Dendritic cell treated with granulocyte-macrophage colony-stimulating factor and Interleukin-4, amounts not matched to agents 40 ng/mL and 50 ng/mL, for 4 days (primary cell): ENCODE results near the gene SPTSSB.

Experiments
- H3K27ac Mint-ChIP-seq: one replicate; pipeline ENCODE4 v1.8.0; 2022; ENCODE audit warnings: mild to moderate bottlenecking, mixed read lengths
- H3K27me3 Mint-ChIP-seq: one replicate; pipeline ENCODE4 v1.8.0; 2022; ENCODE audit warnings: mild to moderate bottlenecking, mixed read lengths
- H3K36me3 Mint-ChIP-seq: one replicate; pipeline ENCODE4 v1.8.0; 2022; ENCODE audit warnings: low read depth, mixed read lengths
- H3K4me1 Mint-ChIP-seq: one replicate; pipeline ENCODE4 v1.8.0; 2022; ENCODE audit warnings: low read depth, mixed read lengths
- H3K4me3 Mint-ChIP-seq: one replicate; pipeline ENCODE4 v1.8.0; 2022; ENCODE audit warnings: mild to moderate bottlenecking, moderate library complexity, mixed read lengths
- H3K9me3 Mint-ChIP-seq: one replicate; pipeline ENCODE4 v1.8.0; 2022; ENCODE audit warnings: mixed read lengths
- intact Hi-C: fragments of 100-400 bp; cut with micrococcal nuclease; formaldehyde crosslinking; loops from one replicate; pipeline ENCODE4 v1.15.0; 2022

The SPTSSB gene

GRCh38 chr3:161339517-161340500 lies 31.5 kb downstream of the SPTSSB start:
- peaks cover 7% of the 10 kb centered on the region for H3K4me1 Mint-ChIP-seq
- H3K4me3 Mint-ChIP-seq: no peak overlapping the region
- peaks cover 6% of the 10 kb centered on the region for H3K27me3 Mint-ChIP-seq
- H3K27ac Mint-ChIP-seq: no peak overlapping the region
- no peaks in the 10 kb centered on the region for H3K36me3 Mint-ChIP-seq
- no peaks in the 10 kb centered on the region for H3K9me3 Mint-ChIP-seq
- intact Hi-C loops: no loop called here

- peaks cover 23% of the 10 kb centered on the region for H3K4me1 Mint-ChIP-seq
- no peaks in the 10 kb centered on the region for H3K9me3 Mint-ChIP-seq
- H3K27me3 Mint-ChIP-seq: peaks cover 4% of the 10 kb centered on the region
- intact Hi-C loops: no loop called here
- H3K4me3 Mint-ChIP-seq: no peak overlapping the region
- H3K27ac Mint-ChIP-seq: no peak overlapping the region
- no peaks in the 10 kb centered on the region for H3K36me3 Mint-ChIP-seq
Observed at GRCh38 chr3:161337311-161337710, 34.0 kb downstream of the SPTSSB start.

GRCh38 chr3:161336661-161337060 lies 34.7 kb downstream of the SPTSSB start:
- H3K27me3 Mint-ChIP-seq: peaks cover 2% of the 10 kb centered on the region
- H3K27ac Mint-ChIP-seq: no peak overlapping the region
- H3K36me3 Mint-ChIP-seq: no peaks in the 10 kb centered on the region
- H3K4me3 Mint-ChIP-seq: no peak overlapping the region
- H3K9me3 Mint-ChIP-seq: no peaks in the 10 kb centered on the region
- peaks cover 23% of the 10 kb centered on the region for H3K4me1 Mint-ChIP-seq
- intact Hi-C loops: no loop called here

GRCh38 chr3:161333696-161334095 lies 37.6 kb downstream of the SPTSSB start:
- Mint-ChIP-seq H3K4me1 (peaks cover 23% of the 10 kb centered on the region), H3K36me3 (no peaks in the 10 kb centered on the region), H3K27ac (no peak overlapping the region), H3K4me3 (no peak overlapping the region), H3K27me3 (peaks cover 8% of the 10 kb centered on the region), H3K9me3 (no peaks in the 10 kb centered on the region)
- intact Hi-C loops: no loop called here

- H3K9me3 Mint-ChIP-seq: no peaks in the 10 kb centered on the region
- intact Hi-C loops: no loop called here
- H3K36me3 Mint-ChIP-seq: no peaks in the 10 kb centered on the region
- peaks cover 23% of the 10 kb centered on the region for H3K4me1 Mint-ChIP-seq
- H3K27ac Mint-ChIP-seq: no peak overlapping the region
- H3K27me3 Mint-ChIP-seq: peaks cover 8% of the 10 kb centered on the region
- H3K4me3 Mint-ChIP-seq: no peak overlapping the region
Observed at GRCh38 chr3:161332792-161333191, 38.5 kb downstream of the SPTSSB start.

GRCh38 chr3:161325059-161325458 lies 46.3 kb downstream of the SPTSSB start:
- H3K27me3 Mint-ChIP-seq: peaks cover 16% of the 10 kb centered on the region
- H3K36me3 Mint-ChIP-seq: no peaks in the 10 kb centered on the region
- H3K4me3 Mint-ChIP-seq: no peak overlapping the region
- peaks cover 2% of the 10 kb centered on the region for H3K4me1 Mint-ChIP-seq
- peaks cover 16% of the 10 kb centered on the region for H3K9me3 Mint-ChIP-seq
- intact Hi-C loops: no loop called here
- H3K27ac Mint-ChIP-seq: no peak overlapping the region

GRCh38 chr3:161323926-161324621 lies 47.2 kb downstream of the SPTSSB start:
- intact Hi-C loops: no loop called here
- Mint-ChIP-seq H3K27me3 (peaks cover 14% of the 10 kb centered on the region), H3K4me1 (peaks cover 7% of the 10 kb centered on the region), H3K4me3 (no peak overlapping the region), H3K9me3 (peaks cover 19% of the 10 kb centered on the region), H3K27ac (no peak overlapping the region), H3K36me3 (no peaks in the 10 kb centered on the region)

GRCh38 chr3:161322781-161323568 lies 48.3 kb downstream of the SPTSSB start:
- Mint-ChIP-seq H3K27ac (no peak overlapping the region), H3K36me3 (no peaks in the 10 kb centered on the region), H3K4me3 (no peak overlapping the region), H3K27me3 (peaks cover 14% of the 10 kb centered on the region), H3K9me3 (peaks cover 19% of the 10 kb centered on the region), H3K4me1 (peaks cover 7% of the 10 kb centered on the region)
- intact Hi-C loops: no loop called here

- Mint-ChIP-seq H3K27ac (no peak overlapping the region), H3K9me3 (peaks cover 19% of the 10 kb centered on the region), H3K4me1 (peaks cover 7% of the 10 kb centered on the region), H3K27me3 (peaks cover 22% of the 10 kb centered on the region), H3K36me3 (no peaks in the 10 kb centered on the region), H3K4me3 (no peak overlapping the region)
- intact Hi-C loops: no loop called here
Observed at GRCh38 chr3:161320837-161321236, 50.5 kb downstream of the SPTSSB start.

- Mint-ChIP-seq H3K9me3 (peaks cover 19% of the 10 kb centered on the region), H3K27ac (no peak overlapping the region), H3K4me1 (peaks cover 7% of the 10 kb centered on the region), H3K4me3 (no peak overlapping the region), H3K27me3 (peaks cover 22% of the 10 kb centered on the region), H3K36me3 (no peaks in the 10 kb centered on the region)
- intact Hi-C loops: no loop called here
Observed at GRCh38 chr3:161319867-161320266, 51.5 kb downstream of the SPTSSB start.

- Mint-ChIP-seq H3K27me3 (peaks cover 28% of the 10 kb centered on the region), H3K27ac (no peak overlapping the region), H3K9me3 (peaks cover 19% of the 10 kb centered on the region), H3K4me1 (peaks cover 7% of the 10 kb centered on the region), H3K4me3 (no peak overlapping the region), H3K36me3 (no peaks in the 10 kb centered on the region)
- intact Hi-C loops: no loop called here
Observed at GRCh38 chr3:161317077-161317476, 54.2 kb downstream of the SPTSSB start.

- Mint-ChIP-seq H3K36me3 (no peaks in the 10 kb centered on the region), H3K9me3 (peaks cover 14% of the 10 kb centered on the region), H3K27ac (no peak overlapping the region), H3K4me3 (no peak overlapping the region), H3K27me3 (peaks cover 26% of the 10 kb centered on the region), H3K4me1 (peaks cover 15% of the 10 kb centered on the region)
- intact Hi-C loops: no loop called here
Observed at GRCh38 chr3:161316006-161316689, 55.2 kb downstream of the SPTSSB start.

GRCh38 chr3:161314836-161315395 lies 56.4 kb downstream of the SPTSSB start:
- peaks cover 28% of the 10 kb centered on the region for H3K27me3 Mint-ChIP-seq
- intact Hi-C loops: no loop called here
- no peaks in the 10 kb centered on the region for H3K36me3 Mint-ChIP-seq
- H3K4me3 Mint-ChIP-seq: no peak overlapping the region
- H3K9me3 Mint-ChIP-seq: peaks cover 1% of the 10 kb centered on the region
- H3K4me1 Mint-ChIP-seq: peaks cover 23% of the 10 kb centered on the region
- H3K27ac Mint-ChIP-seq: no peak overlapping the region
